OCI-LY3 (cell line): ENCODE data around the gene APBB3.

Experiments
- CTCF ChIP-seq: fragments of 200-600, 300-600 bp; sonication (generic); IDR thresholded peaks from 2 replicates; pipeline ENCODE4 v1.5.1; 2014; ENCODE audit warnings: antibody characterized with exemption, low read length, low read depth
- EZH2phosphoT487 ChIP-seq: fragments of 200-600 bp; shearing (Covaris generic); IDR thresholded peaks from 2 replicates; pipeline ENCODE4 v1.6.1; 2018; ENCODE audit warnings: antibody characterized with exemption, mixed run types, low read depth

GRCh38 chr5:140558542-140558941, 5.9 kb downstream of the APBB3 start:
- TF ChIP-seq EZH2phosphoT487 (no peak), CTCF (no peak)
